ENCODE results near the gene EIF5.
"Not testable (repeated sequence)": the region's sequence is repeated elsewhere in the genome, so short reads cannot be mapped to it uniquely, and the experiment has no call there.

EIF5 gene

DNA sequence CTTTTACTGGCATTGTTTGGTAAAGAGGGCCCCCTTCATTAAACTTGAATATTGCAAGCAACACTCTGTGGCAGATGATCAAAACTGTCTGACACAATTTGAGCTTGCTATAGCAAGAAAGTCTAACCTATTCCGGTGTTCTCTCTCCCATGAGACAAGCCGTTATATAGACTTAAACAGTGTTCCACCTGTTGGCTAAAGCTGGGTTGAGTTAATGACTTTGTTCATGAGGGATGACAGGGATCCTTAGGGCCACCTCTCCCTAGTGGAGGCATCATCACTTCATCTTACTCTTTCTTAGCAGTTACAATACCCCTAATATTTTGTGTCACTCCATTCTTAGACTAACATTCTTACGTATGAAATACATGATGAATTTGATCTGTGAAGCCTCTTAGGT lies 3.8 kb downstream of the EIF5 start:
- no peak for DNase-seq

DNA sequence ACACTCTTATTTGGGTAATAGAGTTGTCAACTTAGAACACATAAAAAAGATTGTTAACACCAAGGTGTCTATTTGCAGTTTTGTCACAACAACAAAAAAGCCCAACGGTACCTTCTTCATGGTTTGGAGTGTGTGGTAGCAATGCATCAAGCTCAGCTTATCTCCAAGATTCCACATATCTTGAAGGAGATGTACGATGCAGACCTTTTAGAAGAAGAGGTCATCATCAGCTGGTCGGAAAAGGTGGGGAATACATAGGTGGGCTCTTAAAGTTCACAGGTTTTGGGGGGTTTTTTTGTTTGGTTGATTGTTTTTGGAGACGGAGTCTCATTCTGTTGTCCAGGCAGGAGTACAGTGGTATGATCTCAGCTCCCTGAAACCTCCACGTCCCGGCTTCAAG lies 5.5 kb downstream of the EIF5 start:
- no peak for DNase-seq

DNA sequence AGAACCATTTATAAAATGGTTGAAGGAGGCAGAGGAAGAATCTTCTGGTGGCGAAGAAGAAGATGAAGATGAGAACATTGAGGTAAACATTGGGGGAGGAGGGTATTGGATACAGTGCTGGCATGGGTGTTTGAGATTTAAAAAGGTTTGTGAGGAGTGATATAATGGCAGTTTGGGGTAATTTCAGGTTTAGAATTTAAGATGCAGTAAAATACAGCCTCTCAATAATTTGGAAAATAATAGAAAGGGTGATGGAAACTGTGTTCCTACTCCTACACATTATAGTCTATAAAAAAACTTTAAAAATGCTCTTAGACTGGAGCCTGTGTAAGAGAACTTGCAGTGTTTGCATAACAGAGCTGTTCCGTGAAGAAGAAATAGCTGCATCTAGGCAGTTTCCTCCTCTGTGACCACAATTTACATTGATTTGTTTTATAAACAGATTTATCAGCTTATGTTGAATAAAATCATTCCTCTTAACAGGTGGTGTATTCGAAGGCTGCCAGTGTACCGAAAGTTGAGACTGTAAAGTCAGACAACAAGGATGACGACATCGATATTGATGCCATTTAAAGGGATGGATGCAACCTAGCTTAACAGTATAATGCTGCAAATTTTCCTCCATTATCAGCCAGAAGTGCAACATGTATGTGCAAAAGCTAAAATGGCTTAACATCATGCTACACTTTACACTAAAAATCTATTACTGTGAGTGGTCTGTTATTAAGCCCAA lies 6.6 kb downstream of the EIF5 start:
- DNase-seq, result no peak

DNA sequence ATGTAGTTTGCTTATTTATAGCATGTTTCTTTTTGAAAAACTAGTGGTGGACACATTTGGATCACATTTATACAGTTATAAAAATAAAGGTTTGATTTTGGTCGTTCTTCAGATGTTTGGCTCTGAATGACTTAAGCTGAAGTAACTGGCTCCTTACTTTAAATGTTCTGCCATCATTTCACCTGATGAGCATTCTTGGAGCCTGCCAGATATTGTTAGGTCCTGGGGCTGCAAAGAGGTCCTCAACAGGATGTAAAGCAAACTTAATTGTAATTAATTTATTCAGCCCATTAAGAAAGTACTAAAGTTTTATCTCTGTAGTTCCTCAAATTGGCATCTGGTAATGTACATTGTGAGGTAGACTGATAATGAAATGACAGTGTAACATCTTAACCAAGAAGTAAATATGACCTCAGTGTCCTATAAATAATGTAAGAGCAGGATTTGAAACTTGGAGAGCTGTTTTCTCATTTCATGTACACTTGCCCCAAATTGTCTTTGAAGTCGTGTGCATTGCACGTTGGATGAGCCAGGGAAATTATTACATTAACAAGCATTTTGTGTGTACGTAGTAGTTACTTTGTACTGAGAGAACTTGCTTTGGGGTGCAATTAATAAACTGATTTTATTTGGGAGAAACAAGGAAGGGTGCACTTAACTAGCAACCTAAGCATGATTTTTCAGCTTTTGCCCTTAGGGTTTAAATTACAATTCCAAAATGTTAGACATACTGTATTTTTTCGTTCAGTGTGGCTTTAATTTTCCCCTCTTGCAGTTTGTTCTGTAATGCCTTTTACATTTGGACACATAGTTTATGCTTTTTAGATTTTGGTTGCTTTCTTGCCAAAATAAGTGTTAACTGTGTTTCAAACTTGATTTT lies 7.5 kb downstream of the EIF5 start:
- no peak for DNase-seq

DNA sequence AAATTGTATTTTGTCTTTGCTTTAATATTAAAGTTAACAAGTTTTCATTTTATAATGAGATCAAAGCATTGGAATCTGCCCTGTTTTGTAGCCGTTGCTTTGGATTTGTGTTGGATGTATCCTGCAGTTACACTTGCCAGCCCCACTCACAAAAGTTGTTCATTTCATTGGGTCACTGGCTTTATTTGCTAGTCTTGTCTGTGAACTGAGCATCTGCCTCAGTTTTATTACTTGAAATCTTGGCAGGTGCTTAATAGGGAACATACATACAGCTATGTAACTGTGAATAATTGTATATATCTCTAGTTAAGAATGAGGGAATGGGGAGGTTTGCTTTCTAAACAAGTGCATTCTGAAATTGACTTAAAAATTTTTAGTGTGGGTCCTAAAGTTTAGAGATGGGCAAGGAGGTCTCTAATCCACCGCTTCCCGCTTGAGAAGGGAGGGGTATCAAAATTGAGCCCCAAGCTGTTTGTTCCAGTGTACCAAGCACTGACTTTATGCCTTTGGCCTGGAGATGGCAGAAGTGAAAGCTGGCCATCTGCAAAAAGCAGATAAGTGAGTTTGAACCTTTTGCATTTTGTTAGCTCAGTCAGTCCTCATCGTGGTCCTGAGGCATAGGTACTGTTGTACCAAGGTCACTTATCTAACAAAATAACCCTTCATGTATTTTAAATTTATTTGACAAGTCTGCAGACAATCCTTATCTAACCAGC lies 9.3 kb downstream of the EIF5 start:
- no peak for DNase-seq

DNA sequence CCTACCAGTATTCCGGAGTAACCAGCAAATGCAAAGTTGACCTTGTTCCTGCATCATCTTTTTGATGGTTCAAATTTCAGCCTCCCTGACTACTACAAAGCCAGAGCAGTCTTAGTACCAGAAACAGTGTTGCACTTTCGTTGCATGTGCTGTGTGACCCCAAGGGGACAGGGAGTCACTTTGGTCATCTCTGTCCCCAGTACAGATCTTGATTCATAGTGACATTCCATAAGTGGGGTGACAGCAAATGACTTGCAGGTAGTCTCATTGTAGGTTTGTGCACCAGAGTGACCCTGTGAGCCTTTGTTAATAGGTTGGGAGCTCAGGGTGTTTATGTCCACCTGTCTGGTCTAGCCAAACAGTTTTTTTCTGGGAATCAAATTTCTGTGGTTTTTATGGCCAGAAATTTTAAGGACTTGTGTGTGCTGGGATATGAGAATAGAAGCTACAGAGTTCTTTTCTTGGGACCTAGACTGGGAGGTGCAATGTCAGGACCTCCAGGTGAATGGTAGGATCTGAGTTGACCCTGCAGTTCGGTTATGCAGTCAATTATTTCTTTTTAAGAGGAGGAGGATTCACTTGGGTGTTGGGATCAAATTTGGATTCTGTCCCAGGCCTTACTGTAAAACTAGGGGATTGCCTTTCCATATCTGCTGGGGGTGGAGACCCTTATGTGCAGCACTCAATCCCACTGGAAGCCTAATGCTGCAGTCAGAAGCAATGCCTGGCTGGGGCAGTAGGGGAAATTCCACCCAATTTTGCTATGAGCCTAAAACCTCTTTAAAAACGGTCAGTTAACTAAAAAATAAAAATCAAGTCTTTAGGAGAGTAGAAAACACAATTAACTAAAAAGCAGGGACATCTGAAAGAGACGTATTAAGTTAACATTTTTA lies 10.1 kb downstream of the EIF5 start:
- no peak for DNase-seq

DNA sequence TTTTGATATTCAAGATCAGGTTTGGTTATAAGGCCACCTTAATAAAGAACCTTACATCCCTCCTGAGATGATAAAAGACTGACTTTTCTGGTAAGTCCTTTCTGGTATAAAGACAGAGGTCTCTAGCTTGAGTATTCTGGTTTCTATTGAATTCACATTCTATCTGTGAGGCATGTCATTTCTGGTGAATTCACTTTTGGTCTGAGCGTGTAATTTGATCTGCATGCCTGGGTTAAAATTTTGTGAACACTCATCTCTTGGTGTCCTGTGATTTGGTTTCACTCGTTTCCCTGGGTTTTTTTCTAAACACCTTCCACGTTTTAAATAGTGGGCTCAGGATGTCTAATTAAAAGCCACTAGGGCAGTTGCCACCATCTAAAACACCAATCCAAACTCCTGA lies 12.2 kb downstream of the EIF5 start:
- no peak for DNase-seq

DNA sequence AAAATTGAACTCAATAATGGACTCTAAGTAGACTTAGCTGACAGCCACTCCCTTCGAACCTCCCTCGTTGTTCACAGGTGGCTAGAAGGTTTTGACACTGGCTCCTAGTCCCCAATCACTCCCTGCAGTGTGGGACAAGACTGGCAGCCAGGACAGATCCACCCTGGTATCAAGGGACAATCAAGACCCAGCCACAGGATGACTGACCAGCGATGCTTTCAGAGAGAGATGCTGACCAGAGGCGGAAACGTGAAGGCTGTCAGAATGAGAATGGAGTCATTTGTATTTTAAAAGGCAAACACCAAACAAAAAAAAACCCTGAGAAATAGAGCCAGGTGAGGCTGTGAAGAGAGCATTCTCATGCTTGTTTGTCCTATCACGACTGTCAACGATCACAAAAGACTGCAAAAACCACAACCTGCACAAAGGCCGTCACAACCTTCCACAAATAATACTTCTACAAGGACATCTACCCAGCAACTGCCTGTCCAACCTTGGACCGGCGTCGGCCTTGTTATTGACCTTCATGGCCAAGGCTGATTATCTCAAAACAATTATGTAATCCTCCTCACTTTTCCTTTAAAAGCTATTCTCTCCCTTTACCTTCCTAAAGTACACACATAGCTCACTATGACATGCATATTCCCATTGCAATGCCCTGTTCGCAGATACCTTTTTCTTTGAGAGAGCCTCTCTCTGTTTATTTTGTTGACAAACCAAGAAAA lies 13.2 kb downstream of the EIF5 start:
- DNase-seq, result no peak

DNA sequence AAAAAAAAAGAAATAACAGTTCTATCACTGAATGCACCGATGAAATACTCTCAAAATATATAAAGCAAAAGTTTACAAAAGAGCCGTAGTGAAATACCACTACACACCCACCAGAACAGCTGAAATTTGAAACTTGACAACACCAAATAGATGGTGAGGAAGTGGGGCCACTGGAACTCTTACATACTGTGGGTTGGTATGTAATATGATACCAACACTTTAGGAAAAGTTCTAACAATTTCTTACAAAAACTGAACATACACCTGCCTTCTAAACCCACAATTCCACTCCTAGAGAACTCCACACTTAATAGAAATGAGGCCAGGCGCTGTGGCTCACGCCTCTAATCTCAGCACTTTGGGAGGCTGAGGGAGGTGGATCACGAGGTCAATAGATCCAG lies 14.1 kb downstream of the EIF5 start:
- no peak for DNase-seq

DNA sequence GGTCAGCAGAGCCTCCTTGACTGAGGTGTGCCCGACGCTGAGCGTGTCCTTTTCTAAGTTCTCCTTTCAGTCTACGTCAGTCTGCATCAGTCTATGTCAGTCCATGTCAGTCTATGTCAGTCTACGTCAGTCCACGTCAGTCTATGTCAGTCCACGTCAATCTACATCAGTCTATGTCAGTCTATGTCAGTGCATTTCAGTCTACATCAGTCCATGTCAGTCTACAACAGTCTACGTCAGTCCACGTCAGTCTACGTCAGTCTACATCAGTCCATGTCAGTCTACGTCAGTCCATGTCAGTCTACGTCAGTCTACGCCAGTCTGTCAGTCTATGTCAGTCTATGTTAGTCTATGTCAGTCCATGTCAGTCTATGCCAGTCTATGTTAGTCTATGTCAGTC lies 15.9 kb downstream of the EIF5 start:
- DNase-seq, result no peak

DNA sequence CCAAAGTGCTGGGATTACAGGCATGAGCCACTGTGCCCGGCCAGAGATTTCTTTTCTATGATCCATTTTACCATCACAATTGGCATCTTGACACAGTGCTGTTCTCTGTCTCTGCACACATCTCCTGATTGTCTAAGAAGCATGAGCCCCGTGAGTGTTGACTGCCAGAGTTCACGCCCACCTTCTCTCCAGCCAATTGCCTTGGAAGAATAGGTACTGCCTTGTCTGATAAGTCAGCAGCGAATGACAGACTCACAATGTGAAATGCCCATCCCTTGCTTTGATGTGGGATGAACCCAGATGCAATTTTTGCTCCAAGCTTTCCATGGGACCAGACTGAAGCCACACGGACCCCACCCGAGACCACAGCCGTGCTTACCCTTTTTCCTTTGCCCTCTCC lies 19.3 kb downstream of the EIF5 start:
- no peak for DNase-seq

DNA sequence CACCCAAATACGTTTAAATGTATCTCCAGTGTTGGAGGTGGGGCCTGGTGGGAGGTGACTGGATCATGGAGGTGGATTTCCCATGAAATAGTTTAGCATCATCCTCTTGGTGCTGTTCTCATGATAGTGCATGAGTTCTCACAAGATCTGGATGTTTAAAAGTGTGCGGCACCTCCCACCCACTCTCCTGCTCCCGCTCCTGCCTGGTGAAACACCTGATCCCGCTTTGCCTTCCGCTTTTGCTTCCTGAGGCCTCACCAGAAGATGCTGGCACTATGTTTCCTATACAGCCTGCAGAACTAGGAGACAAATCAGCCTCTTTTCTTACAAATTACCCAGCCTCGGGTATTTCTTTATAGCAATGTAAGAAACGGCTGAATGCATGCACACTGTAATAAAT lies 20.1 kb downstream of the EIF5 start:
- no peak for DNase-seq

DNA sequence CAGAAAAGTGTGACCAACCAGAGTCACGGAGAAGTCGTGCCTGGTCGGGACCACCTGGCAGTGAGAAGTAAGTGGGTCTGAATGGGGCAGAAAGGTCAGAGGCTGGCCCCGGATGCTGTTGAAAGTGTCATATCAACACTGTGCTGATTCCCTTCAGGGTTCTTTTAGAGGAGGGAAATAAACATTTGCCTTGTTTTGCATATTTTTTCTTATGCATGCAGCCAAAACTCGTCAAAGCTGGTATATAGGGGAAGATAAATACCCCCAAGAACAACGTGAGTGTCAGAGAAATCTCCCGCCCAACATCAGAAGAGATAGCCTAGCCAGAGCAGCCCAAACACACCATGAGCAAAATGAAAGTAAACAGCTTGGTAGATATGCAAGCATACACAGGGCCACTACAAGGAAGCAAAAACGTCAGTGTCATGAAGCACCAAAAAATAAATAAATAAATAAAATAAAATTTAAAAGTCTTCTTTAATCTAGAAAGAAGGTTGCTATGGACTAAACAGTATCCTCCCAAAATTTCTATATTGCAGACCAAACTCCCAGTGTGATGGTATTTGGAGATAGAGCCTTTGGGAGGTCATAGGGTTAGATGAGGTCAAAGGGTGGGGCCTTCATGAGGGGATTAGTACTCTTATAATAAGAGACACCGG lies 22.1 kb downstream of the EIF5 start:
- no peak for DNase-seq

DNA sequence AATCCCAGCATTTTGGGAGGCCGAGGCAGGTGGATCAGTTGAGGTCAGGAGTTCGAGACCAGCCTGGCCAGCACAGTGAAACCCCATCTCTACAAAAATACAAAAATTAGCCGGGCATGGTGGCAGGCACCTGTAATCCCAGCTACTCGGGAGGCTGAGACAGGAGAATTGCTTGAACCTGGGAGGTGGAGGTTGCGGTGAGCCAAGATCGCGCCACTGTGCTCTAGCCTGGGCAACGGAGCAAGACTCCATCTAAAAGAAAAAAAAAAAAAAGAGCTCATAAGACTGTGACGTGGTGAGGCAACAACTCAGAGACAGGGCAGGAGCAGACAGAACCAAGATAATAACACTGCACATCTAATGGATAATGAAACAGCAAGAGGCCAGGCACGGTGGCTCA lies 23.5 kb downstream of the EIF5 start:
- not testable (repeated sequence) for DNase-seq

DNA sequence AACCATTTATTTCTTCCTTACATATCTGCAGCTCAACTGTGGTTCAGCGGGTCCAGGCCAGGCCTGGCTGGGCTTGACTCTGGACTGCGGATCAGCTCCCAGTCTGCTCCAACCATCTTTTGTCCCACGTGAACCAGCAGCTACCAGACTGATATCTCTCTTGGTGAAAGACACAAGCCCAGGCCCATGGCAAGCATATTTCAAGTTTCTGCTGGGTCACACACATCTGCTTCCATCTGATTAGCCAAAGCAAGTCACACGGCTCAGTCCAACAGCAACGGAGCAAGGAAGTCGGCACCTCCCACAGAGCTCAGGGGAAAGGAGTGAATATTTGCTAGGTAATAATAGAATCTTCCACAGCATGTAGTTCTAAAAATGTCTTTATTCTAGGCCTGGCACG lies 26.5 kb downstream of the EIF5 start:
- DNase-seq, result no peak

DNA sequence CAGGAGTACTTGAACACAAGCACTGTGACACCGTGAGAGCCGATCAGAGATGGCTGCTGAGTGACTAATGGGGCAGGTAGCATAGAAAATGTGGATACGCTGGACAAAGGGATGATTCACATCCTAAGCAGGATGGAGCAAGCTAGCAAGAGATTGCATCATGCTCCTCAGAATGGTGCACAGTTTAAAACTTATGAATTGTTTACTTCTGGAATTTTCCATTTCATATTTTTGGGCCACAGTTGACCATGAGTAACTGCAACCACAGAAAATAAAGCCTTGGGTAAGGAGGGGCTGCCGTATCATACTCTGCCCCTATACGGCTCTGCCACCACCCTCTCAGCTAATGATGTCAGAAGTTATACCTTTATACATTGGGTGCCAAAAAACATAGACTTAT lies 27.8 kb downstream of the EIF5 start:
- no peak for DNase-seq

DNA sequence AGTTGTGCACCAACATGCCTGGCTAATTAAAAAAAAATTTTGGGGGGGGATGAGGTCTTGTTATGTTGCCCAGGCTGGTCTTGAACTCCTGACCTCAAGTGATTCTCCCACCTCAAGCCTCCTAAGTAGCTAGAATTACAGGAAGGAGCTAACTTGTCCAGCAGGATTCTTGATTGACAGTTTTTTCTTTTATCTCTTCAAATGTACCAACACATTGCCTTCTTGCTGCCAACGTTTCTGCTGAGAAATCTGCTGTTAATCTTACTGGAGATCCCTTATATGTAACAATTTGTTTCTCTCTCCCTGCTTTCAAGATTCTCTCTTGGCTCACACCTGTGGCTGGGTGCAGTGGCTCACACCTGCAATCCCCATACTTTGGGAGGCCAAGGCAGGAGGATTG lies 28.7 kb downstream of the EIF5 start:
- DNase-seq, result no peak

DNA sequence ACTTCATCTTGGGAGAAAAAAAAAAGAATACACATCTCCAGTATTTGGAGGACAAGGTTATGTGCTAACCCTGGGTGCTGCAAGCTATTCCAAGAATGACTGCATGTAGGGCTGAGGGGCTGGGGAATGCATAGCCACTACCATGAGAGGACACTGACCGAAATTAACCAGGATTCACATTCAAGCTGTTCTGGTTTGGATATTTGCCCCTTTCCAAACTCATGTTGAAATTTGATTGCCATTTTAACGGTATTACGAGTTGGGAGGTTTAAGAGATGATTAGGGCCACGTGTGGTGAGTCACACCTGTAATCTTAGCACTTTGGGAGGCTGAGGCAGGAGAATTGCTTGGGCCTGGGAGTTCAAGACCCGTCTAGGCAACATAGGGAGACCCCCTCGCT lies 32.7 kb downstream of the EIF5 start:
- DNase-seq, result no peak

DNA sequence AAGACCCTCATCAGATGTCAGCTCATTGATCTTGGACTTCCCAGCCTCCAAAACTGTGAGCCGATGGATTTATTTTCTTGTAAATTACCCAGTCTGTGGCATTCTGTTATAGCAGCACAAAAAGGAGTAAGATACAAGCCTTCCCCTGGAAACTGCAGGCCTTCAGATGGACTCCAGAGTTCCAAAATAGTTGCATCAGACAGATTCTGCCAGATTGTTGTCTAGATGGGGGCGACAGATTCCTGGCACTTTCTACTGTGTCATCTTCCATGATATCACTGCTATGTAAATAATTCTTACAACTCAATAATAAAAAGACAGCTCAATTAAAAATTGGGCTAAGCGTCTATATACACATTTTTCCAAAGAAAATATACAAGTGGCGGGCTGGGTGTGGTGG lies 34.0 kb downstream of the EIF5 start:
- DNase-seq, result no peak

DNA sequence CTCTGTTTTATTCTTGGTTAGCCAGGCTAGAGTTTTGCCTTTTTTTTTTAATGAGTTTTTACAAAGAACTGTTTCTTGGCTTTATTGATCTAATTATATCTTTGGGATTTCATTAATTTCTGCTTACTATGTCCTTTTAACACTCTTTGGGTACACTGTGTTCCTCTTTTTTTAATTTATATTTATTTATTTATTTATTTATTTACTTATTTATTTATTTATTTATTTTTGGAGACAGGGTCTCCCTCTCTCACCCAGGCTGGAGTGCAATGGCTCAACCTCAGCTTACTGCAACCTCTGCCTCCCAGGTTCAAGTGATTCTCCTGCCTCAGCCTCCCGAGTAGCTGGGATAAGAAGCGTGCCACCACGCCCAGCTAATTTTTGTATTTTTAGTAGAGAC lies 36.0 kb downstream of the EIF5 start:
- DNase-seq, result no peak

DNA sequence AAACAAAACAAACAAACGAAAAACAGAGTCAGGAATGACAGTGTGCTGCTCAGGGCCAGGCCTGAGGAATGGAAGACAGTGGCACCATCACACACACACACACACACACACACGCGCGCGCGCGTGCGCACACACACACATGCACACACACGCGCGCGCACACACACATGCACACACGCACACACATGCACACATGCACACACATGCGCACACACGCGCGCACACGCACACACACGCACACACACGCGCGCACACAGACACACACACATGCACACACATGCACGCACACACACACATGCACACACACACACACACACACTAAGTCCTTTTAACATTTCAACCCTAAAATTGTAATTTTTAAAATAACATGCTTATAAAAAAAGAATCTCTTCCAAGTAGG lies 38.0 kb downstream of the EIF5 start:
- DNase-seq, result no peak

Measured in activated CD4-positive, alpha-beta T cell treated with anti-CD3 and anti-CD28 coated beads for 4 hours (primary cell).